T-helper 1 cell (primary cell): Measurements from ENCODE around the gene TM4SF20.
"Not testable (repeated sequence)": the region's sequence is repeated elsewhere in the genome, so short reads cannot be mapped to it uniquely, and the experiment has no call there.

Experiments used
- DNase-seq, 5 donors: peaks; one replicate each; pipeline ENCODE4 v3.0.0-alpha.2; 2012 to 2020

The TM4SF20 gene

DNA sequence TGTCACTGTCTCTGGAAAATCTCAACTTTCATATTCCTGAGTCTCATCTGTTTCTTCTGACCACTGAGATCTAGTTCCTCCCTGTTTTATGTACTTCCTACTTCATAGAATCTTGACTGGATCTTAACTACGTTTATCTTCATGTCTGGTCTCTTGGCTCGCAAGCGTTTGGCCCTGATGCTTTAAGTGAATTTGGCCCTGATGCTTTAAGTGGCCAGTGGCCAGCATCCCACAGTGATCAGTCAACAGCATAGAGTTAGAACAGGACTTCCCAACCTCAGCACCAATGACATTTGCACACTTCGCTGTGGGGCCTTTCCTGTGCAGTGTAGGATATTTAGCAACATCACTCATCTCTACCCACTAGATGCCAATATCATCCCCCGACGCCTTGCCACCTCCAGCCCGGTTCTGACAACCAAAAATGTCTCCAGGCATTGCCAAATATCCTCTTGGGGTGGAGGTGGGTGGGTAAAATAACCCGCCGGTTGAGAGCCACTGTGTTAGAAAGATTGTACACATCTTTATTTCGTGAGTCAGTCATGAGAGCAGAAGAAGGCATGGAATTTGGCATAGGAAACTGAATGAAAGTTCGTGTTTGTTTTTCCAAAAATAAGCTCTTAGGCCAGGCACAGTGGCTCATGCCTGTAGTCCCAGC, 12.2 kb downstream of the TM4SF20 start:
- no peak for DNase-seq

- no peak for DNase-seq
These were observed 13.3 kb downstream of the TM4SF20 start for GRCh38 chr2:227365833-227366232.

DNA sequence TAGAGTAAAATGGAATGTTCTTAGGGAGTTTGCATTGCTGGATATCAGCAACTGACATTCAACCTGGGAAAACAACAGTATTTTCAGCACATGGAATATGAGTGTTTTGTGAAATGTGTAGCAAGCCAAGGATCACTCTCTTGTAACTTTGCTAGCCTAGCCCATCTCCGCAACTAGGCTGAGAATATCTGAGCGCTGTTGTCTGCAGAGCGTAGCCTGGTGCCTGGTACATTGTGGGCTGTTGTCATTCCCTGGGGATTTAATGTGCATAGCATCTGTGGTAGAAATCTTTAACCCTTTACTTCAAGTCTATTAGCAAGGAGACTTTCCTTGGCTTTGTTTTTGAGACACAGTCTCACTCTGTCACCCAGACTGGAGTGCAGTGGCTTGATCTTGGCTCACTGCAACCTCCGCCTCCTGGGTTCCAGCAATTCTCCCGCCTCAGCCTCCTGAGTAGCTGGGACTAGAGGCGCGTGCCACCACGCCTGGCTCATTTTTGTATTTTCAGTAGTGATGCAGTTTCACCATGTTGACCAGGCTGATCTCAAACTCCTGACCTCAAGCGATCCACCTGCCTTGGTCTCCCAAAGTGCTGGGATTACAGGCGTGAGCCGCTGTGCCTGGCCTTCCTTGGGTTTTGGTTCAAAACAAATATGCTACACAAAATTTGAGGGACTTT, 14.4 kb downstream of the TM4SF20 start:
- not testable (repeated sequence) for DNase-seq

DNA sequence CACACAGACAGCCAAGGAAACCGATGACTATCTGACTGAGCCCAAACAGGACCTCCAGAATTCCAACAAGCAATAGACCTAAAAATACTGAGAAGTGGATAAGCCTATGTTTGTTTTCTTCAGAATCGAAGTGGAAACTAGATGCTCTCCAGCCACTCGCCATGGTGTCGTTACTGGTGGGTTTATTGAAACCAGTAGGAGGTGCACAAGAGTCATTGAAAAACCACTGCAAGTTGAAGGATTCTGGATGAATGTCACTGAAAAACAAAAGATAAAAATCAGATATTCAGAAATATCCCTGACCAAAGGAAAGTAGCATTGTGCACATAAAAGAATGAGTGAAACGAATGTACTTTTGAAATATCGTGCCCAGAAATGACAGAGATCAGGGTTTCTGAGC, 15.3 kb downstream of the TM4SF20 start:
- no peak for DNase-seq

GRCh38 chr2:227360351-227360750, 18.8 kb downstream of the TM4SF20 start:
- DNase-seq: no peak

GRCh38 chr2:227351639-227352038, 27.5 kb downstream of the TM4SF20 start:
- DNase-seq: no peak

- DNase-seq: no peak
These were observed 29.0 kb downstream of the TM4SF20 start for GRCh38 chr2:227349989-227350612.

DNA sequence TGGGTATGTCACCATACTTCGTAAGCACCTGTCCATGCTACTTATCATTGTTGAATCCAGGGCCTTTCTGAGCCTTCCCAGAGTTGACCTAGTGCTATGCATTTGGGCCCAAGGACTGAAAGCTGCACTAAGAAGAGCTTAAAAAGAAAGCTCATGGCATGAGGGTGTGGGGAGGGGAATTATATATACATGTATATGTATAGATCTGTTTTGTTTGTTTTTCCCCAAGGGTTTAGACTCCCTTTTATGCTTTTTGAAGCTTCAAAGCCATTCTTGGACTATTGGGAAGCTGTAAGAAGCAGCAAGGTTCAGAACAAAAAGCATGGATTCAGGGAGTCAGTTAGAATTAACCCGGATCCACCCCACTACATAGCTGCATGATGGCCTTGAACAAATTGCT, 30.8 kb downstream of the TM4SF20 start:
- no peak for DNase-seq

- no peak for DNase-seq
These were observed 32.0 kb downstream of the TM4SF20 start for GRCh38 chr2:227347117-227347516.

DNA sequence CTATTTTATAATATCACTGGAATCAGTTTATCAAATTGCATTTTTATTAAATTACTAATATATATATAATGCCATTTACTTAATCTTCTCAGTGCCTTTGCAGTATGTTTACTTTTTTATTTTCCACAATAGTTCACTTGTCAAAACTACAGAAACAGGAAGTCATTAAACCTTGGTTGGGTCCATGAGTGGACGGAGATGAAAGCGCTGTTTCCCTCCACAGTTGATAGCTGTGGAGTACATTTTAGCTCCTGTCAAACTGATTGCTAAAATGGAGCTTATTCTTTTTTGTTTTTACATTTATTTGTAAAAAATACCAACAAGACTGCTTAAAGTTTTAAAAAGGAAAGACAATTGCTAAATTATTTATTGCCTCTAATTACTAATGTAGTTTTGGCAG, 34.9 kb downstream of the TM4SF20 start:
- no peak for DNase-seq

DNA sequence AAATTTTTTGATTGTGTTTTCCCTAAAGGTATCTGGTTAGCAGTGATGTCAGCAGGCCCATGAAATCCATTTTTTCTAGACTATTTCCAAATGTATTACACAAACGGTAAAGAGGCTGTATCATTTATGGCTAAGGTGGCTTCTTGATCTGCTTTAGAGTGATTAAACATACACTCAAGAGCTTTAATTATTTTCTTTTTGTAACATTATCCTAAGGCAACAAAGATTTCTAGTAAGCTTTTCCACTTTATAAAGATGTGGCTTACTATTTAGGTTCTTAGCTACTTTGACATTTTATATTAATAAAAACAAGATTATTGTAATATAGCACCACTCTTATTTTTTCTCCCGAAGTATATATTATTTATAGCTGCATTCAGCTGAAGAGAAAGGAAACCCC, 37.6 kb downstream of the TM4SF20 start:
- DNase-seq: no peak

GRCh38 chr2:227340106-227340505, 39.0 kb downstream of the TM4SF20 start:
- DNase-seq: no peak

DNA sequence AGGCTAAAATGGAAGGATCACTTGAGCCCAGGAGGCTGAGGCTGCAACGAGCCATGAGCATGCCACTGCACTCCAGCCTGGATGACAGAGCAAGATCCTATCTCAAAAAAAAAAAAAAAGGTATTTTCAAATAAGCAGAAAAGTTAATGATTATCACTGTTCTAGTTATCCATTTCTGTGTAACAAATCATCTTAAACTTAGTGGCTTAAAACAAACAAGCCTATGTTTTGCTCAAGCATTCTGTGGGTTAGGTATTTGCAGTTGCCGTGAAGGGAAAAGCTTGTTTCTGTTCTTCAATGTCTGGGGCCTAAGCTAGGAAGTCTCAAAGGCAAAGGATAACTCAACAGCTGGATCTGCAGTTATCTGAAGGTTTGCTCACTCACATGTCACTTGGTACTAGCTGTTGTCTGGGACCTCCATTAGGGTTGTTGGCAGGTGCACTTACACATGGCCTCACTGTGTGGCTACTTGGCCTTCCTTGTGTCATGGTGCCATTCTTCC, 40.0 kb downstream of the TM4SF20 start:
- DNase-seq: no peak

DNA sequence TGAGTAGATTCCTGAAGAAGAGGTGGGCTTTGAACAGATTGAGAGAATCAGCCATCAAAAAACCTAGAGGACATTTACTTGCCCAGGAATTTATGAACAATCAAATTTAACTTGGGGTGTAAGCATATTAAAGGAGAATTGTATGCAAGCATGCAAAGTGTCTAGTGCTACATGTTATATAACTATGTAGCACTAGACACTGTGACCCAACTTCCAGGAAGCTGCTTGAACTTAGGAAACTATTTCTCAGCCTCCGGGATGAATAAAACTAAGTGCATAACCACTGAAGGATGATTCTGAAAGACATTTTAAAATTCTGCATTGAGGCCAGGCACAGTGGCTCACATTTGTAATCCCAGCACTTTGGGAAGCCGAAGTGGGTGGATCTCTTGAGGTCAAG, 41.7 kb downstream of the TM4SF20 start:
- DNase-seq: no peak

- DNase-seq: peak in 1 of 5 donors; percentile 28
These were observed 43.4 kb downstream of the TM4SF20 start for GRCh38 chr2:227335713-227336112.

DNA sequence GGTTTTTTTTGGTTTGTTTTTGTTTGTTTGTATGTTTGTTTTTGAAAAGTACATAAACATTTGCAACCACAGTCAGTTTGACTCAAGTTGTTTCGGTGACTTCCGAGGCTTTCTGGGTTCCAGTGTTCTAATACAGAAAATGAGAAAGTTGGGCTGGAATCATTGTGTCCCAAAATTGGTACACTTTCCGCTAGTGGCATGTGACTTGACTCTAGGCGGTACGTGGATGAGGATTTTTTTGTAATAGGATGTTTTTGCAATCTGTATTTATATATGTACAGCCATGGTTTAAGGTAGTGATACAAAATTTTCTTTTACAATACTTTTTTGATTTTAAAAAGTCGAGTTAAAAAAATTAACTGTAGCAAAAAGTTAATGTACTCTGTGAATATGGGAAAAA, 52.3 kb downstream of the TM4SF20 start:
- no peak for DNase-seq

DNA sequence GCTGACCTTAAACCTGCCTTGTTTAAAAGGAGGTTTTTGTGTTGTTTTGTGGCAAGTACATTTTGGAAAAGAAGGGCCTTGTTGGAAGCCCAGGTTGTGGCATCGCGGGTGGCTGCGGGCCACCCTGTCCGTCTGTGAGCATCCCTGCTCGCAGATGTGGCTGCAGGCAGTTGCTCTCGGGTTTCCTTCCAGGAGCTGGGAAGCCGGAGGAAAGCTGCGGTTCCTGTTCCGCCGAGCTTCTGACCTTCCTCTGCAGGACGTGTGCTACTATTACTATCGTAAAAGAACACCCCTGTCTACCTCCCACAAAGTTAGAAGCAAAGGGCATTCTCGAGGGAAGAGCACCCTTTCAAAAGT, 53.3 kb downstream of the TM4SF20 start:
- no peak for DNase-seq

DNA sequence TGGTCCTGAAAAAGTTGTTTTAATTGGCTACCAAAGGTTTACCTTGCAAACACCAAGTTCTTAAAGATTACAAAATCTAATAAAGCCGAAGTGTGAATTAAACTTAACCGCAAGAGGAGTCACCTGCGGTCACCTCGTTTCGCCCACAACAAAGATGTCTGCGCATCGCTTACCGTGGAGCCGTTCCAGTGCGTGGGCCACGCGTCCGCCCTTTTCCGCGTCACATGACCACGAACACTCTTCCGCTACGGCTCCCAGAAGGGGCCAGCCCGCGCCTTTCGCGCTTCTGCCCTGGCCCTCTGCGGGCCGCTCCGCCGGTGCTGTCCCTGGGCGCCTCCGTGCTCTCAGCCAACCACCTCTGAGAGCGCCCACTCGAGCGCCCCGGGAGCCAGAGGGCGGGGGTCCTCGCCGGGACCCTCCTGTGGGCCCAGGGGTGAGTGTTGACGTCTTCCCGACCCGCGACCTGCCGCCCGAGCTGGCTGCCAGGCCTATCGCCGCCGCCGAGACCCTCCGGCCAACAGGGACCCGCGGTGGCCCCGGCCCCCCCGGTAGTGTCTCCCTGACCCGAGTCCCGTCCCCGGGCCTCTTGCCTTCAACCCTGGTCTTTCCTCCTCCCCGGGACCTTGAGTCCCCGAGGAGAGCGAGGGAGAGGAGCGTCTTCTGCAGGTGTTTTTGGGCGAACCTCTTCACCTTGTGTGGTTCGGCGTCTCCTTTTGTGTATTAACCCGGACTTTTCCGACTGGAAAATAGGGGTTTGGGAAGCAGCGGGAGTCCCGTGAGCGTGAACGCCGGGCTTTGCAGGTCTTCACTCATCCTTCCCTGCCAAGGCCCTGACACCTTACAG, 53.9 kb downstream of the TM4SF20 start, which contains the start of gene MFF:
MFF (plus strand) TSS at position 257 of the 844 bp plus-strand sequence. CDS start 5,415 bp downstream, outside the sequence.
- peak; percentile 85 to 95 (median 90) for DNase-seq

DNA sequence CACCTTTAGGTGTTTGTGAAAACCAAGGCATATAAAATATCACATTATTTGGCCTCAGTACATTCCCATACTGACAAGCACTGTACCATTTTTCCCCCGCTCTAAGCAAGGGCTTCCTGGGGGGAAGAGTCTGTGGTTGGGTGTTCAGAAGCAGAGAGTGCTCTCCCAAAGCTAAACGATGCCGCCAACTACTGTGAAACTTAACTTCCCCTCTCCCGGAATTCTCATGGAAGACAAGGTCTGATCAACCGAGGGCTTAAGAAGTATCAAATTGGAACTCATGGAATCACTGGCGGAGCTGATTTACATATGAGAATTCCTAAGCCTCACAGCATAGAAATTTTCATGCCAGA, 54.5 kb downstream of the TM4SF20 start:
- peak in 1 of 5 donors; percentile 2 for DNase-seq

DNA sequence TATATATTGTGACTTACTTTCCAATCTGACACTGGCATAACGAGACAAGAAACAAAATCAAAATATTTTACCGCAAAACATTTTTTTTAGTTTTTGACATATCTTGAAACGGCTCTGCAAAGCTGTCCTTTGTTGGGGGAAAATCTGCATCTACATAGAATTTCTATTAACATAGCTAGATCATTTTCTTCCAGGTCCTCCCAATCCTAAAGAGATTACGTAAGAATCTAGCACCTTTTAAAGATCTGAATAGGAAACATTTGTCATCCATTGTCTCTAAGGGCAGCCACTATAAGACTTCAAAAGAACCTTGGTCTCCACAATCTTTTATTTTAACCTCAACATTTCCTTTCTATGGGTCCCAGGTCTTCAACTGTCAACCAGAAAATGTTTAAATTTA, 55.3 kb downstream of the TM4SF20 start:
- DNase-seq: no peak

DNA sequence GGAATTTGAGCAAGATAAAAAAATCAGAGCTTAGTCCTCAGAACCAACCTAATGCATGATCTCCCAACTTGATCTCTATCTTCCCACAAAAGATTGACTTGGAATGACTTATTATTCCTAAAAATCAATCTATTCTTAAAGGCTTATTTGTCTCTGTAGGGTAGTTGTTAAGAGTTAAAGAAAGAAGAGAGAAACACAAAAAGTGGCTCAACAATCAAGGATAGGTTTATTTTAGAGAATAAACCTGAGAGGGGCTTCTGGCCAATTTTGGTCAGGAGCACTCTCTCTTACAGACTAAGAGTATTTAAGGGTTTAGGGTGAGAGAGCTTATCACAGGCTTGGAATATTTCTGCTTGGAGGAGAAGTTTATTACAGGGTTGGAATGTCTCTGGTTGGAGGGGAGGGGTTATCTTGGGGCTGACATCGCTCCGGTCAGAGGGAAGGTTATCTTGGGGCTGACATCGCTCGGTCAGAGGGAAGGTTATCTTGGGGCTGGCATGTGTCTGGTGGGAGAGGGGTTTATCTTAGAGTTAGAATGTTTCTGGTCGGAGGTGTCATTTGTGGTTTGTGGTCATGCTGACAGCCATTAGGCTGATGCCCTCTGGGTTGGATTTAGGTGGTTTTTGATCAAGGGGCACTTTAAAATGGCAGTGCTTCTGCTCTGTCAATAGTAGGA, 56.4 kb downstream of the TM4SF20 start:
- DNase-seq: no peak

DNA sequence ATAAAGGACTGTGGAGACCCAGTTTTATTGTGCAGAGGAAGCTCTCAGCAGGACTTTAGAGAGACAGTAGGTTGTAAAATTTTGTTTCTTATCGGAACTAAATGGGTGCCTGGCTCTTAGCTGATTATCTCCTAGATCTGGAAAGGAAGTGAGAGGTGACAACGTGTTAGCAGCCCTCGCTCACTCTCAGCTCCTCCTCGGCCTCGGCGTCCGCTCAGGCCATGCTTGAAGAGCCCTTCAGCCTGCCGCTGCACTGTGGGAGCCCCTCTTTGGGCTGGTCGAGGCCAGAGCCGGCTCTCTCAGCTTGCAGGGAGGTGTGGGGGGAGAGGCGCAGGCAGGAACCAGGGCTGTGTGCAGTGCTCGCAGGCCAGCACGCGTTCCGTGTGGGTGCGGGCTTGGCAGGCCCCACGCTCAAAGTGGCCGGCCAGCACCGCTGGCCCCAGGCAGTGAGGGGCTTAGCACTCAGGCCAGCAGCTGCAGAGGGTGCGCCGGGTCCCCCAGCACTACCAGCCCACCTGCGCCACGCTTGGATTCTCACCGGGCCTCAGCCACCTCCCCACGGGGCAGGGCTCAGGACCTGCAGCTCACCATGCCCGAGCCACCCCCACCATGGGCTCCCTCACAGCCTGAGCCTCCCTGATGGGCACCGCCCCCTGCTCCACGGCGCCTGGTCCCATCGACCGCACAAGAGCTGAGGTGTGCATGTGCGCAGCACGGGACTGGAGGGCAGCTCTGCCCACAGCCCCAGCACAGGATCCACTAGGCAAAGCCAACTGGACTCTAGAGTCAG, 58.6 kb downstream of the TM4SF20 start:
- DNase-seq: peak in 1 of 5 donors; percentile 14
